Measurements from ENCODE around the gene PRPF4. TPM values are rescaled to one million over a fixed set of nuclear protein-coding genes. Genes with fewer than 3 reads are reported as not detected.

PRPF4 gene
- total RNA-seq: 10 to 100 TPM; 23.4 to 25.5 TPM
- 16.4 TPM for polyA plus RNA-seq (2013, experiment 1 of 2)
- polyA plus RNA-seq (2013, experiment 2 of 2): 17.1 TPM
- 32.8 to 175 (median 61.5) reads per million in 172 experiments for total RNA-seq

DNA sequence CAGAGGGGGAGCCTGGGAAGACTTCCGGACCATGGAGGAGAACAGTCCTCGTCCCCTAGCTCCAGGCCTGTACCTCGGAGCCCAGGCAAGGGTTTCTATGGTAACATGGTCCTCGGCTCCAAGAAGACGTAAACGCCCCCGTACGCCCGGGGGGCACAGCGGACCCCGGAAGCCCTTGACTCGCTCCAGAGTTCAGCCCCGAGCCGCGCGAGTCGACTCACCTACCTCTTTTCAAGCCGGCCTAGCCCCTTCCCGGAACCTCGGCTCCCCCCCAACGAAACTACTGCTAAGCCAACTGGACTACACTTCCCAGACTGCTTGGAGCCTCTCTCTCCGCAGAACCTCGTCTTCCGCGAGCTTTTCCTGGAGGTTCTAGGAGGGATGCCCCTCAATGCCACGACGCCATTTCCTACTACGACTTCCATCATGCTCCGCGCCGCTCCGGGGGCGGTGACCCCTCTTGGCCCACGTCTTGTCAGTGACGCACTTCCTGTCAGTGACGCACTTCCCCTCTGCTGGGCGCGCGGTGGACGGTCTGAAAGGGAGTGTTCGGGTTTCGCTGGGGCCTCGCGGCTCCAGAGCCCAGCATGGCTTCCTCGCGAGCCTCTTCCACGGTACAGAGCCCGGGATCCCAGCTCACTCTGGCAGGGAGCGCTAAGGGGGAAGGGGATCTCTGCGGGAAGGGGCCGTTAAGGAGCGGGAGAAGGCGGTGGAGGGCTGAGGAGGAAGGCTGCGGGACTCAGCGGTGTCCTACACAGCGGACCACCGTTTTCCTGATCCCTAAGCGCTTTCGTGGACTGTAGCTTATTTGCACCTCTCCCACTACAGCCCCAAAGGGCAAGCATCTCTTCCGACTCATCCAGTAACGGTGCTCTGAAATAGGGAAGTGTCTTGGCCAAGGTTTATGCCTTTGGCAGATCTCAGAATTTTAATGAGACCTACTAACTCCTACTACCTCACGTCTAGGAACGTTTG is at the start of gene PRPF4, which contains the start of gene CDC26:
PRPF4 (plus strand) TSS at position 502 of the 975 bp plus-strand sequence; CDS start at position 588, 86 bp downstream.
CDC26 (minus strand) TSS at position 416 of the 975 bp plus-strand sequence. CDS start 3,065 bp downstream, outside the sequence.
- TF ChIP-seq, protein P1, sequence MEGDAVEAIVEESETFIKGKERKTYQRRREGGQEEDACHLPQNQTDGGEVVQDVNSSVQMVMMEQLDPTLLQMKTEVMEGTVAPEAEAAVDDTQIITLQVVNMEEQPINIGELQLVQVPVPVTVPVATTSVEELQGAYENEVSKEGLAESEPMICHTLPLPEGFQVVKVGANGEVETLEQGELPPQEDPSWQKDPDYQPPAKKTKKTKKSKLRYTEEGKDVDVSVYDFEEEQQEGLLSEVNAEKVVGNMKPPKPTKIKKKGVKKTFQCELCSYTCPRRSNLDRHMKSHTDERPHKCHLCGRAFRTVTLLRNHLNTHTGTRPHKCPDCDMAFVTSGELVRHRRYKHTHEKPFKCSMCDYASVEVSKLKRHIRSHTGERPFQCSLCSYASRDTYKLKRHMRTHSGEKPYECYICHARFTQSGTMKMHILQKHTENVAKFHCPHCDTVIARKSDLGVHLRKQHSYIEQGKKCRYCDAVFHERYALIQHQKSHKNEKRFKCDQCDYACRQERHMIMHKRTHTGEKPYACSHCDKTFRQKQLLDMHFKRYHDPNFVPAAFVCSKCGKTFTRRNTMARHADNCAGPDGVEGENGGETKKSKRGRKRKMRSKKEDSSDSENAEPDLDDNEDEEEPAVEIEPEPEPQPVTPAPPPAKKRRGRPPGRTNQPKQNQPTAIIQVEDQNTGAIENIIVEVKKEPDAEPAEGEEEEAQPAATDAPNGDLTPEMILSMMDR (IDR thresholded peaks at IDR 0.05): no peak
- Histone ChIP-seq H3K9me3 (ENCODE audit: control insufficient read depth in 1 of 2, insufficient read depth in 1 of 2, low read length in 2 of 2) (no peaks in the 10 kb centered on the region), H3K27ac (ENCODE audit: low read depth in 1 of 2, low read length in 2 of 2) (peak within 1 kb of the TSS; percentile 93 to 94), H3K4me3 (ENCODE audit: low read length) (peak within 1 kb of the TSS; percentile 77), H3K27me3 (ENCODE audit: control insufficient read depth in 1 of 2, insufficient read depth in 2 of 2, low read length in 2 of 2) (no peaks in the 10 kb centered on the region), H3K4me1 (ENCODE audit: insufficient read depth, low read length) (peaks cover 6% of the 10 kb centered on the region), H3K36me3 (ENCODE audit: insufficient read depth, low read length) (peaks cover 61% of the 10 kb centered on the region)
- no peaks in the 10 kb centered on the region for H3K9me3 Mint-ChIP-seq
- H3K36me3 Mint-ChIP-seq (ENCODE audit: low read depth): peaks cover 55% of the 10 kb centered on the region
- DNase-seq (peak; percentile 88 to 98 (median 93)), ATAC-seq (ENCODE audit: poor library complexity) (peak; percentile 91)
- POLR2A ChIA-PET: interaction anchor here (0.7 to 2.6 kb wide), 14 partner anchors 10 to 306 kb away, joined by 3 to 29 read pairs (median 4); partner anchors contain the start of genes ALAD, C9orf43, FKBP15 and HDHD3
- H3K4me3 Mint-ChIP-seq: no peak within 1 kb of the TSS
- CTCF ChIA-PET: interaction anchor here (0.7 to 2.4 kb wide), 12 partner anchors 53 to 382 kb away, joined by 3 to 21 read pairs (median 4); partner anchors contain the start of genes ALAD, C9orf43, POLE3 and SLC31A1
- peaks cover 24% of the 10 kb centered on the region for H3K4me1 Mint-ChIP-seq (ENCODE audit: low read depth)
- intact Hi-C loops (cut with DNase I, micrococcal nuclease): loop anchor here (1.0 to 10.0 kb wide), 11 partner anchors 53 to 1643 kb away; partner anchors contain the start of genes ALAD (in 1 of the 2), DNAJC25 (in 1 of the 2), FKBP15 (in 1 of the 2) and HDHD3 (in 1 of the 2)
- no peaks in the 10 kb centered on the region for H3K27me3 Mint-ChIP-seq
- H3K27ac Mint-ChIP-seq: no peak within 1 kb of the TSS

DNA sequence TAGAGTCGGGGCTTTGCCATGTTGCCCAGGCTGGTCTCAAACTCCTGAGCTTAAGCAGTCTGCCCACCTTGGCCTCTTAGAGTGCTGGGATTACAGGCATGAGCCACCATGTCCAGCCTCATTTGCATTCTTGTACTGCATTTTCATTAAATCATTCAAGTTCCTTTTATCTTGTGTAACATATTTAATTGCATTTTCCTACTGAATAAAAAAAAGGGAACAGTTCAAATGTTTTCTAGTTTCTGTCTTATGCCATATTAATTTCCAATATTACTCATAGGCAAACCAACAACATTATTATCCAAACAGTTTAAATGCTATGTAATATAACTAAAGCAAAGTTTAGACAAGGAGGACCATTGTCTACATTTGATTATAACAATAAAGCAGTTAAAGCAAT is 48.0 kb upstream of the PRPF4 start:
- no peak for ATAC-seq (ENCODE audit: poor library complexity)
- no peak overlapping the region for H3K27ac Mint-ChIP-seq
- no peaks in the 10 kb centered on the region for H3K36me3 ChIP-seq (ENCODE audit: insufficient read depth, low read length)
- no peak for DNase-seq
- H3K9me3 ChIP-seq (ENCODE audit: control insufficient read depth in 1 of 2, insufficient read depth in 1 of 2, low read length in 2 of 2): no peaks in the 10 kb centered on the region
- no peaks in the 10 kb centered on the region for H3K27me3 ChIP-seq (ENCODE audit: control insufficient read depth in 1 of 2, insufficient read depth in 2 of 2, low read length in 2 of 2)
- ChIA-PET CTCF (interaction anchor here (1.6 kb wide), 1 partner anchor 13 kb away, joined by 4 read pairs; no protein-coding TSS in a partner anchor), POLR2A (interaction anchor here (0.5 kb wide), 1 partner anchor 45 kb away, joined by 4 read pairs; no protein-coding TSS in a partner anchor)
- H3K4me1 Mint-ChIP-seq (ENCODE audit: low read depth): peaks cover 29% of the 10 kb centered on the region
- TF ChIP-seq, protein P1 (IDR thresholded peaks at IDR 0.05): no peak
- peaks cover 4% of the 10 kb centered on the region for H3K4me1 ChIP-seq (ENCODE audit: insufficient read depth, low read length)
- no peak overlapping the region for H3K27ac ChIP-seq (ENCODE audit: low read depth in 1 of 2, low read length in 2 of 2)
- H3K36me3 Mint-ChIP-seq (ENCODE audit: low read depth): no peaks in the 10 kb centered on the region
- intact Hi-C loops (cut with DNase I, micrococcal nuclease): loop anchor here in 1 of 2 experiments (10.0 kb wide), 1 partner anchor 1593 kb away; the partner anchor contains the start of gene DNAJC25
- H3K27me3 Mint-ChIP-seq: no peaks in the 10 kb centered on the region
- H3K9me3 Mint-ChIP-seq: no peaks in the 10 kb centered on the region
- H3K4me3 Mint-ChIP-seq: no peak overlapping the region
- H3K4me3 ChIP-seq (ENCODE audit: low read length): no peak overlapping the region

DNA sequence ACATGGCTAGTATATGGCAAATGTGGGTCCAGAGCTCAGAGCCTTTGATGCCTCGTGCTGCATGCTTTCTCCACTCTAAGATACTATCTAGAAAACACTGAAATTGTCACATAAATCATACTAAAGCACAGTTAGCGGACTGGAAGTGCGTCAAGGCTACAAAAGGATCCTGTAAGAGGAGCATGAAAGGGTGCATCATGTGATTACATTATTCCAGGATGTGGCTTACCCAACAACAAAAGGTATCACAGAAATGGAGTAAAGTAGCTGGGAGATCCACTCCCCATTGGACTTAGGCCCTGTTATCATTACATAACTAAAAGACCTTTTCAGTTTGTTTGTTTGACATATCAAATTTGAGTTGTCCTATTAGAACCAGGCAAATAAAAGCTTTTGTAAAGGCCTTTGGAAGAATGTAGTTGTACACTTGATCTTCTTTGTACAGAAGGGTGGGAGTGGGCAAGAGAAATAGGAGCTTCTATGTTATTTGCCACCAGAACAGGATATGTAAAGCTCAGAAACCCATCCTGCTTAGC is 47.3 kb upstream of the PRPF4 start:
- no peaks in the 10 kb centered on the region for H3K9me3 ChIP-seq (ENCODE audit: control insufficient read depth in 1 of 2, insufficient read depth in 1 of 2, low read length in 2 of 2)
- Mint-ChIP-seq H3K36me3 (ENCODE audit: low read depth) (no peaks in the 10 kb centered on the region), H3K4me3 (peak overlapping the region; percentile 5), H3K9me3 (no peaks in the 10 kb centered on the region), H3K4me1 (ENCODE audit: low read depth) (peaks cover 29% of the 10 kb centered on the region), H3K27me3 (no peaks in the 10 kb centered on the region), H3K27ac (peak overlapping the region; percentile 72)
- no peak overlapping the region for H3K27ac ChIP-seq (ENCODE audit: low read depth in 1 of 2, low read length in 2 of 2)
- H3K4me3 ChIP-seq (ENCODE audit: low read length): no peak overlapping the region
- H3K36me3 ChIP-seq (ENCODE audit: insufficient read depth, low read length): no peaks in the 10 kb centered on the region
- H3K4me1 ChIP-seq (ENCODE audit: insufficient read depth, low read length): peaks cover 6% of the 10 kb centered on the region
- ATAC-seq (ENCODE audit: poor library complexity) (peak; percentile 92), DNase-seq (peak in 4 of 14 experiments; percentile 39 to 50 (median 46))
- POLR2A ChIA-PET: no interaction called here
- intact Hi-C loops (cut with DNase I, micrococcal nuclease): loop anchor here in 1 of 2 experiments (10.0 kb wide), 1 partner anchor 1593 kb away; the partner anchor contains the start of gene DNAJC25
- TF ChIP-seq, protein P1 (IDR thresholded peaks at IDR 0.05): no peak
- H3K27me3 ChIP-seq (ENCODE audit: control insufficient read depth in 1 of 2, insufficient read depth in 2 of 2, low read length in 2 of 2): no peaks in the 10 kb centered on the region
- CTCF ChIA-PET: interaction anchor here (1.6 kb wide), 1 partner anchor 13 kb away, joined by 4 read pairs; no protein-coding TSS in a partner anchor

All from CD4-positive, alpha-beta T cell (primary cell).